CD4-positive, alpha-beta T cell treated with Interleukin-12 subunit alpha and Interleukin-12 subunit beta, for 1 hour (primary cell): ENCODE data around the gene FERMT3.
A peak's percentile ranks its signal among the peaks of the same experiment; 100 is the strongest.

Experiments used
- DNase-seq: peaks from one replicate; pipeline ENCODE4 v3.0.0-alpha.2; 2020

FERMT3 gene

DNA sequence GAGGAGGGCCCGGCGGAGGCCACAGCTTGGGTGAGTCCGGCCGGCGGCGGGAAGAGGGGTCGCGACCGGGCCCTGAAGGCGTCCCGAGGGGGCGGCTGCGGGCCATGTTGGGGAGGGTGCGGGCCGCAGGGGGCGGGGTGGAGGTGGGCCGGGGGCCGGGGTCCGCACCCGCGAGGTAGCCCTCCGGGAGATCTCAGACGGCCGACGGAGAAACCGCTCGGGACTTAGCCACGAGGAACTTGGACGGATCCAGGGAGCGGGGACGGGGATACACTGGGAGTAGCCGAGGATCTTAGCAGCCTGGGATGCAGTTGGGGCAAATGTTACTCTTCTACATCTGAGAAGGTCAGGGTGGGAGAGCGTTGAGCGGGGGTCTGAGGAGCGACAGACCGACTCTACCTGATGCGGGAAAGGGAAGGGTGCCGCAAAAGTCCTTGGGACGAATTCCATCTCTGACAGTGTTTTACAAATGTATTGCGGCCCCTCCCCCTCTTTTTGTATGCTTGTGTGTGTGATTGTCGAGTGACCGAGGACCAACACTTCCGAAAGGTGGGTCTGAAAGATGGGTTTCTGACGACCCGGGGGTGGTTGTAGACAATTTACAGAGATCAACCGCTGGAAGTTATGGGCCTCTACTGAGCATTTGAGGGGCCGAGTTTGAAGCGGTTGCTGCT is 19.9 kb upstream of the FERMT3 start:
- DNase-seq, result peak; percentile 51

DNA sequence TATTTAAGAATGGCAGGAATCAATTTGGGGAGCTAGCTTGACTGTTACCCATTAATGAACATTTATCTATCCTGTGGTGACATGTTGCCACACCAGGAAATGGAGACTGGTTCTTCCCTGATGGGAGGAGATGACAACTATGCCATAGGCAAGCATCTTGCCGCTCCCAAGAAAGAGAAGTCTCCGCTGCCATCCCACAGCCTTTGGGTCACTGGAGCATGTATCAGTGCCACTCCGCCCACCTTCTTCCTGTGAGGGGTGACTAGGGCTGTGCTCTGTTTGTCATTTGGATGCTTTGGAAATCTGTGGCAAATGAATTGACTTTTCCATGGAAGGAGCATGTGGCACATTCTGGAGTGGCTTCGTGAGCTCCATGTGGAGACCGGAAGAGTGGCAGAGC is 14.1 kb upstream of the FERMT3 start:
- no peak for DNase-seq

DNA sequence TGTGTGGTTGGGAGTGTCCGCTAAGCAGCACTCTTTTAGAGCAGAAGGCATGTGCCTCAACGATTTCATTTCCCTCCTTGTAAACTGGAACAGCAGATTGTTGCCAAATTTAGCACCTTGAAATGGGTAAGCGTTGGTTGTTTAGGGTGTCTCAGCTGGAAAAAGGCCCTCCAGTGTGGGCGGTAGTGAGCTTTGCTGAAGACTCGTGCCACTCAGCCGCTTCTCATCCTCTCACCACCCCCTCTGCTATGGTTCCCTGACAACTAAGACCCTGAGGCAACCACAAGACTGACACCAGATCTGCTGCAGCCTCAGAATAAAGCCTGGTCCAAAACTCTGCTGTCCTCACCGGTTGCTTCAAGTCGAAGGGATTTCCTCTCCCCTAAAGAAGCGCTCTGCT is 9.9 kb upstream of the FERMT3 start:
- no peak for DNase-seq

DNA sequence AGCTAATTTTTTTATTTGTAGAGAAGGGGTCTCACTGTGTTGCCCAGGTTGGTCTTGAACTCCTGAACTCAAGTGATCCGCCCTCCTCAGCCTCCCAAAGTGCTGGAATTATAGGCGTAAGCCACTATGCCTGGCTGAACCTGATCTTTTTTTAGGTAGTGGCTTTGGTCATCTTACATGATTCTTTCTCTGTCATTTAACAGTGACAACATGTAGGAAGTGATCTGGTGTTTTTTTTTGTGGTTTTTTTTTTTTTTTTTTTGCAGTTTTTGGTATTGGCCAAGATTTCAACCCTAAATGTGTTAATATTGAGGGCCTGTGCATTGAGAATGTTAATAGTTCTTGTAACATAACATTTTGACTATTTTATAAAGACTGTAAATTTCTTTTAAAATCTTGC is 8.0 kb upstream of the FERMT3 start:
- no peak for DNase-seq

DNA sequence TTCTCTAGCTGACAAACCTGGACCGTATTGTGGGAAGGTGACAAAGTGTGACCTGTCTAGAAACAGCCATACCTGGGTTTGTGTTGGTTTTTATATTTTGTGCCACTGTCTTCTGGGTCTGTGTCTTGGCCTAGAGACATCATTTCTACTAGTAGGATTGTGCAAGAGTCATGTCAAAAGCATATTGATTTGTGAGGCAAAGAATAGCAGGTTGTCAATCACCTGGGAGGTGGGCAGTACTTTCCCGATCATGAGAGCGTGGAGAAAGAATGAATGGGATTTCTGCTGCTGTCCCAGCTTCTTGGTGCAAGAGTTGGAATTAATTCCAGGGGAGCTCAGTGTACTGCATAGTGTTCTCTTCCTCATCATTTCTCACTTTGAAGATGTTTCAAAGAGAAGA is 5.0 kb upstream of the FERMT3 start:
- no peak for DNase-seq

DNA sequence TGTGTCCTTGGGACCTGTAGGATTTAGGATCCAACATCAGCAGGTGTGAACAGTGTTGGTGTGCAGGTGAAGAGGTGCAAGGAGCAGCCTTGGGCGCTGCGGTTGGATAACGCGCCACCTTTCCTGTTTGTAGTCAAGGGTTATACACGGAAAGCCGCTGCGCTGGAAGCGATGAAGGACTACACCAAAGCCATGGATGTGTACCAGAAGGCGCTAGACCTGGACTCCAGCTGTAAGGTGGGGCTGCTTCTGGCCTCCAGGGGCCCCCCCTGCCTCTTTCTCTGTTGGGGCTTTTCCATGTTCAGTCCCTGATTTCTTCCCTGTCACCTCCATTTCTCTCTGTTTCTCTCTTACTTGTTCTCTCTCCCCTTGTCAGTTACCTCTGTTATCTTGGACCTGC is 3.5 kb upstream of the FERMT3 start:
- no peak for DNase-seq

DNA sequence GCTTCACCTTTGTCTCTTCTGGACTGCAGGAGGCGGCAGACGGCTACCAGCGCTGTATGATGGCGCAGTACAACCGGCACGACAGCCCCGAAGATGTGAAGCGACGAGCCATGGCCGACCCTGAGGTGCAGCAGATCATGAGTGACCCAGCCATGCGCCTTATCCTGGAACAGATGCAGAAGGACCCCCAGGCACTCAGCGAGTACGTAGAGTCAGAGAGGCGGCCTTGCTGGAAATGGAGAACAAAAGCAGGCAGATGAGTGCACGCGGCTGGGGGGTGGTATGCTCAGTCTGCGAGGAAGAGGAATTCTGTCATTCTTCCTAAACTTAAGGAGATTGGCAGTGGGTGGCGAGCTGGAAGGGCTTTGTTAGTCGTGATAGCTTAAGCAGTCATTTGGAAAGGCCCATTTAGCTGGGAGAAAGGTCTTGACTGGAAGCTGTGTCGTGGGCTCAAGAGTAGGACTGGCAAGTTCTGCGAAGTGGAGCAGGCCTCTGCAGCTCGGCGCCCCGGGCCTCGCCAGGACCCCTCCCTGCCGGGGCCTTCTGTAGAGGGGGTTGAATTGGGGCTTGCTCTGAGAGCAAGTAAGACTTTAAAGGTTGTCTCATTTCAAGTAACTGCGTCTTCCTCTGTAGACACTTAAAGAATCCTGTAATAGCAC is 3.0 kb upstream of the FERMT3 start:
- DNase-seq, result no peak

DNA sequence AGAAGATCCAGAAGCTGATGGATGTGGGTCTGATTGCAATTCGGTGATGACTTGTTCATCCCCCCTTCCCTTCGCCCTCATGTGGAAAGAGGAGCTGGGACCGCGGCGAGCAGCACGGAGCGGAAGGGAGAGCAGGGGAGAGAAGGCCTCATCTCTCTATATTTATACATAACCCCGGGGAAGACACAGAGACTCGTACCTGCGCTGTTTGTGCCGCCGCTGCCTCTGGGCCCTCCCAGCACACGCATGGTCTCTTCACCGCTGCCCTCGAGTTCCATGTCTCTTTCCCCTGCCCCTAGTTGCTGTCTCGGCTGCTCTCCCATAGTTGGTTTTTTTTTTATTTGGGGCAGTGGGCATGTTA is 2.5 kb upstream of the FERMT3 start:
- DNase-seq, result no peak

DNA sequence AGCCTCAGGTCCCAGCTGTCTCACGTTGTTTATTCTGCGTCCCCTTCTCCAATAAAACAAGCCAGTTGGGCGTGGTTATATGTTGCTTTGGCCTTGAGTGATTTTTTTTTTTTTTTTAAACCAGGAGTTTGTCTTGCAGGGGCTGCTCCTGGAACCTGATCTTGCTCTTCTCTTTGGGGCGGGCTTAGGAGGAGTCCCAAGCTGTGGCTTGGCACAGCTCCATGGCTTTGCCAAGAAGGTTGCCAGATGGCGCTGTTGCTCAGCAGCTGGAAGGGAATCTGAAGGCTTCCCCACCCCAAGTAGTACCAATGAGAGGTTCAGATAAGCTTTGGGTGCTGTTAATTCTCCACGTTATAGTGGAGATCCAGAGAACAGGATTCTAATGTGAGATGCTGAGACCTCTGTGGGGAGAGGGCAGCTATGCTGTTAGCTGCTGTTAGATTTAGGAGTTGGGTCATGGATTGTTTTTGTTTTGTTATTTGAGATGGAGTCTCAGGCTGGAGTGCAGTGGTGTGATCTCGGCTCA is 2.0 kb upstream of the FERMT3 start:
- DNase-seq, result peak; percentile 89

DNA sequence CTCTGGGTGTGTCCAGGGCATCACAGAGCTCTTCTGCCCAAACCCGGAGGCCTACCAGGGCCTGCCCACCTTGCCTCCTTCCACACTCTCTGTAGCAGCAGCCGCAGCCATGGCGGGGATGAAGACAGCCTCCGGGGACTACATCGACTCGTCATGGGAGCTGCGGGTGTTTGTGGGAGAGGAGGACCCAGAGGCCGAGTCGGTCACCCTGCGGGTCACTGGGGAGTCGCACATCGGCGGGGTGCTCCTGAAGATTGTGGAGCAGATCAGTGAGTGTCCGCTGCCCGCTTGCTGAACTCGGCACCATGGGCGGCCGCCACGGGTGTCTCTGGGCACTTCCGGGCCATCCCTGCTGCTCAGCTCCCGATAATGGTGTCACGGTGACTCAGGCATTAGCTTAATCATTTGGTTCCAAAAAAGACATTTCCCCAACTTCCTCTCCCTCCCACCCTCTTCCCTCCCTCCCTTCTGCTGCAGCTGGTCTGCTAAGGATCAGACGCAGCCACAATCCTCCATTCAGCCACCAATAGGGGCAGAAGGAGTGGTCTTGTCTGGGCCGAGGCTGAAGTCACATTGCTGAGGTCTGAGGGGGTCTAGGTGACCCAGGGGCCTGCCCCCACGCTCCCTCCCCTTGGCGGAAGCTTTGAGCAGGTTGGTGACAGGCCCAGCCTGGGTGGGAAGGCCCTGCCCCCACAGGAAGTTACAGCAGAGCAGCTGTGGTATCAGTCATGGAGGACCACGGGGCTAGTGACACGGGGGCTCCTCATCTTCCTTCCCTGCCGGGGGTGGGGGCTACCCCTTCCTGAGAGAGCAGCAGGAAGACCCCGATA is 950 bp downstream of the FERMT3 start:
- DNase-seq, result peak; percentile 77

DNA sequence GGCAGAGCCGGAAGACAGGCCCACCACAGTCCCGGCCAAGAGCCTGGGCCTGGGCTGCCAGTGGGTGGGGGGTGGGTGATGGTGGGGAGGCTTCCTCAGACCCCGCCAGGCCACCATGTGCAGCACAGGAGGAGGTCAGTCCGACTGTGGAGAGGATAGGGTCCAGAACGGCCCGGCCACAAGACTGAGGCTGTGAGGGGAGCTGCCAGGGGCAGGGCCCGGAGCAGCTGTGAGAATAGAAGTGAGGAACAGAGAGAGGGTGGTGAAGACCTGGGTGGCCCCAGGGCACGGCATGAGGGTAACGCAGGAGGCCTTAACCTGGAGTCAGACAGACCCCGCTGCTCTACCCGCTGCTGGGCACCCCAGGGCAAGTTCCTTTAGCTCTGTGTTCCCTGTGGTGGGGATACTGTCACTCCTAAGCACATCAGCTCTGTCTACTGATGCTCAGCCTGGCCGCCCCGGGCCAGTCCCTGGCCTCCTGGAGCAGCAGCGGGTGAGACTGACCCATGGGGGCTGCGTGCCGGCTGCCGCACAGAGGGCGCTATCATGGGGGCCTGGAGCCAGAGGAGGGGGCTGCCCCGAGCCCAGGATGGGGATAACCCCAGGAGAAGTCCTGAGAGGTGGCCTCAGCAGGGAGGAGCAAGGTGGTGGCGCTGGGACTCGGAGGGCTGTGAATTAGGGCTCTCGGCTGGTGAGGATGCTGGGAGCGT is 1.7 kb downstream of the FERMT3 start:
- DNase-seq, result no peak

DNA sequence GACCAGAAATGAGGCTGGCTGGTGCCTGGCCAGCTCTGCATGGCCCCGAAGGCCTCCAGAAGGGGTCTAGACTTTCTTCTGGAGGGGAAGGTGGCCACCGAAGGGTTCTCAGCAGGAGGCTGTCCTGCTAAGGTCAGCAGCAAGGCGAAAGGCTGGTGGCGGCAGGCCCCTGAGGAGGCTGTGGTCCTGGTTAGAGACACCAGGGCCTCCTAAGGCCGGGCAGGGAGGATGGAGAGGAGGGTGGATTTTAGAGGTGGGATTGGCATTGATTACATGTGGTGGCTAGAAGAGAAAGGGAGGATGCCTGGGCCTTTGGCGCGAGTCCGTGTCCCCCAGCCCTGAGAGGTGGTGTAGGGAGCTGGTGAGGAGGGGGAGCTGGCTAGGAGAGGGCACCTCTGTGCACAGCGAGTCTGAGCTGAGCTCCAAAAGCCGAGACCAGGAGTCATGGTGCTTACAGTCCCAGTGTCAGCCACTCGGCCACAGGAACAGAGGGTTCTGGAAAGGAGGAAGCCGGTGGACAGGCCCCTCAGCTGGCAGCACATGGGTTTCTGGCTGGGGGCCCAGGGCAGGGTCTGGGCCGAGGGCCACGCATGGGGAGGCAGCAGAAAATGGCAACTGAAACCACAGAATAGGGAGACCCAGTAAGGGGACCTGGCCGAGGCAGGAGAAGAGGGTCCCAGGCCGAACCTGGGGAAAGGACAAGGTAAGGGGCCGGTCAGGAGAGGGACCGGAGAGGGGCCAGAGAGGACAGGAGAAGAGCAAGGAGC is 2.5 kb downstream of the FERMT3 start:
- no peak for DNase-seq

DNA sequence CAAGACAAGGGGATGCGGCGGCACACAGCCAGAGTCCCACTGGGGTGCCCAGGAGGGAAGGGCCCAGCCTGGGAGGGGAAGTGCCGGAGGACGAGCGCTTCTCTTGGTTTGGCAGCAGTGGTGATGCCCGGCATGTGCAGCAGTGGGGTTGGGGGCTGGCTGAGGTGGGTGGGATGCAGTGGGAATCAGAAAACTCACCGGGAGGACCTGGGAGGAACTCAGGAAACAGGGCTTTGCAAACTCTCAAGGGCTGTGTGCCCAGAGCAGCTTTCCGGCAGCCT is 3.0 kb downstream of the FERMT3 start:
- no peak for DNase-seq

DNA sequence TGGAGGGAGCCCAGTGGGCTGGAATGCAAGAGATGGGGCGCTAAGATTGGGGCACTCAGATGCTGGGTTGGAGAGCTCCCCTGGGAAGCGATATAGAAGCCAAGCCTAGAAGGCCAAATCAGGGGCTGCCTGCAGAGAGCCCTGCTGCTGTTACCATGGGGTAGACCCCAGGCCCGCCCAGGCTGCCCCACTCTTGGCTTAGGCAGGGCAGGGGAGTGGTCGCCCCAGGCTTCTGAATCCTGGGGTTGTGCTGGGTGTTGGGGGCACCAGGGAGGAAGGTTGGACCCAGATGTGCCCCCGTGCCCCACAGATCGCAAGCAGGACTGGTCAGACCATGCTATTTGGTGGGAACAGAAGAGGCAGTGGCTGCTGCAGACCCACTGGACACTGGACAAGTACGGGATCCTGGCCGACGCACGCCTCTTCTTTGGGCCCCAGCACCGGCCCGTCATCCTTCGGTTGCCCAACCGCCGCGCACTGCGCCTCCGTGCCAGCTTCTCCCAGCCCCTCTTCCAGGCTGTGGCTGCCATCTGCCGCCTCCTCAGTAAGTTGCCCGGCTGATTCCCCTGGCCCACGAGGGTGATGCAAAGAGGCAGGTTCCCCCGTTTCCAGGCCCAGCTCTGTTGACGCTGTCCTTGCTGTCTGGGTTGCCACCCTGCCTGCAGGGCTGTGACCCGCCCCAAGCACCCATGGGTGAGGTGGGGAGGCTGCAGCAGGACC is 3.9 kb downstream of the FERMT3 start:
- DNase-seq, result no peak

DNA sequence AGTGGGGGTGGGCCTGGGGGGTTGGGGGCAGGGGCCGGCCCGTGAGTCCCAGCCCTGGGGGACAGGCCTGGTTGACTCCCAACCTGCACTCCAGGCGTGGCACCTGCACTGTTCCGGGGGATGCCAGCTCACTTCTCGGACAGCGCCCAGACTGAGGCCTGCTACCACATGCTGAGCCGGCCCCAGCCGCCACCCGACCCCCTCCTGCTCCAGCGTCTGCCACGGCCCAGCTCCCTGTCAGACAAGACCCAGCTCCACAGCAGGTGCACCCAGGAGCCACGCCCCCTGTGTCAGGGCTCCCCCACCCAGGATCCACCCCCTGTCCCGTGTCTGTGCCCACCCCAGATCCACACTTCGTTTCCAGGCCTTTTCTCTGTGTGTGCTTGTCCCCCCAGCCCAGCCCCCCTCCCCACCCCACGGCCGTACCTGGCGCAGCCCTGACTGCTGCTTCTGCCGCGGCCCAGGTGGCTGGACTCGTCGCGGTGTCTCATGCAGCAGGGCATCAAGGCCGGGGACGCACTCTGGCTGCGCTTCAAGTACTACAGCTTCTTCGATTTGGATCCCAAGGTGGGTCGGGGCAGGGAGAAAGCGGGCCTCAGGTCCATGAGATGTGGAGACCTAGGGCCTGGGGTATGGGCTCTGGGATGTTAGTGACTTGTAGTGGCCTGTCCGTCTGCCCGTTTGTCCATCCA is 4.8 kb downstream of the FERMT3 start:
- no peak for DNase-seq

DNA sequence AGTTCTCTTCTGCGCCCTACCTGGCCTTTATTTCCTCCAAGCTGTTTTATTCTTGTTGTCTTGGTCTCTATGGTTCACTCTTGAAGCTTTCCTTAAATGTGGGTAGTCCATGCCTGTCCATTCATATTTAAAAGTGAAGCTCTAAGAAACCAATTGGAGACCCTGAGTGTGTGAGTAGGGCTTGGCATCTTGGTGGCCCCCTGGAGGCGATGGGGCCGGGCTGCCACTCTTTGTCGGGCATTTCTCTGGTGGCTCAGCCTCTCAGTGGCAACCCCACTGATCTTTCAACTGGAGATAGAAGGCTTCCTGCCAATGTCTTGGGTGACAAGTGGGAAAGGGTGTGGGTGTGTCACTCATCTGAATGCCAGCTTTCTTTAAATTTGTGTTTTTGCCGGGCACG is 10.4 kb downstream of the FERMT3 start:
- no peak for DNase-seq

DNA sequence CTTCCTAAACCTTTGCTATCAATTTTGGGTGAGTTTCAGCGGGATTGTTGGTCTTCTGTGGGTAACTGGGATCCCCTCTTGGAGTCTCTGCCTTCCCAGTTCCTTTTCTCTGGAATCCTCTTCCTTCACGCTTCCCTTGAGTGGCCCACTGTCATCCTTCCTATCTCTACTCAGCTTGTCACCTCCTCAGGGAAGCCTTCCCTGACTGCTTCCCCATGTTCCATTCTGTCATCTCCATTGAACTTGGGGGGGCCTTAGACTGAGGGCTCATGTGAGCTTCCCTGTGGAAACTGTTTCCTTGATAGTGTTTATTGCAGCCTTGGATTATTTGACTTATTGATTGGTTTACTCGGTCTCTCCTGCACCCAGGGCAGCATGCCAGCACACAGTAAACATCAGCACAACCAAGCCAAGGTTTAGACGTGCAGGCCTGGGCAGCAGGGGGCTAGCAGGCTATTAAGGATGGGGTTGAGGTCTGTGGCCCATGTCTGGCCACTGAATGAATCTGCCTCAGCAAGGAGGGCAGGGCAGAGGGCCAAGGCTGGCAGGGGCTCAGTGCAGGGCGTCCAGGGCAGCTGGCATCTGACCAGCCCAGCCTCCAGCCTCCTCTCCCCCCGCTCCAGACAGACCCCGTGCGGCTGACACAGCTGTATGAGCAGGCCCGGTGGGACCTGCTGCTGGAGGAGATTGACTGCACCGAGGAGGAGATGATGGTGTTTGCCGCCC is 12.3 kb downstream of the FERMT3 start:
- no peak for DNase-seq

DNA sequence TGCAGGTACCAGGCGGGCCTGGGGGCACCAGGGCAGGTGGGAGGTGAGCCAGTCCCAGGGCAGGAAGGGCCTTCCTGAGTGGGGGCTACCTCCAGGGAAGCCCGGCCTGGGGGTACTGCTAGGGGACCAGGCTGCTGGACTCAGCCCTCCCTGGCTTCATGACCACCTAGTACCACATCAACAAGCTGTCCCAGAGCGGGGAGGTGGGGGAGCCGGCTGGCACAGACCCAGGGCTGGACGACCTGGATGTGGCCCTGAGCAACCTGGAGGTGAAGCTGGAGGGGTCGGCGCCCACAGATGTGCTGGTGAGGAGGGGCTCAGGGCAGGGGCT is 12.8 kb downstream of the FERMT3 start:
- no peak for DNase-seq

DNA sequence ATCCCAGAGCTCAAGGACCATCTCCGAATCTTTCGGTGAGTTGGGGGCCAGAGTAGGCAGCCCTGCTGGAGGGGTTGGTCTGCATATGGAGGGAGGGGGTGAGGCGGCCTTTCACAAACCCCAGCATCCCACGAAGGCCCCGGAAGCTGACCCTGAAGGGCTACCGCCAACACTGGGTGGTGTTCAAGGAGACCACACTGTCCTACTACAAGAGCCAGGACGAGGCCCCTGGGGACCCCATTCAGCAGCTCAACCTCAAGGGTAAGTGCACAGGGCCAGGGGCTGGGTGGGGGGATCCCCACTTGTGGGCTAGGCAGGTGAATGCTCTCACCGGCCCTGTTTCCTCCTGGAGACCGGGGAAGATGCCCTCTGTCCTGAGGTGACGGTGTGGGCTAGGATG is 13.2 kb downstream of the FERMT3 start:
- DNase-seq, result no peak

DNA sequence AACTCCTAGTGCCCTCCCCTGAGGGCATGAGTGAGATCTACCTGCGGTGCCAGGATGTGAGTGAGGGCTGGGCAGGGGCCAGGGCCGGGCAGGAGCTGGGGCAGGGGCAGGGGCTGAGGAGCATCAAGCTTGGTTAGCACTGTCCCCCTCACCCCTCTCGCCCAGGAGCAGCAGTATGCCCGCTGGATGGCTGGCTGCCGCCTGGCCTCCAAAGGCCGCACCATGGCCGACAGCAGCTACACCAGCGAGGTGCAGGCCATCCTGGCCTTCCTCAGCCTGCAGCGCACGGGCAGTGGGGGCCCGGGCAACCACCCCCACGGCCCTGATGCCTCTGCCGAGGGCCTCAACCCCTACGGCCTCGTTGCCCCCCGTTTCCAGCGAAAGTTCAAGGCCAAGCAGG is 13.8 kb downstream of the FERMT3 start:
- no peak for DNase-seq

DNA sequence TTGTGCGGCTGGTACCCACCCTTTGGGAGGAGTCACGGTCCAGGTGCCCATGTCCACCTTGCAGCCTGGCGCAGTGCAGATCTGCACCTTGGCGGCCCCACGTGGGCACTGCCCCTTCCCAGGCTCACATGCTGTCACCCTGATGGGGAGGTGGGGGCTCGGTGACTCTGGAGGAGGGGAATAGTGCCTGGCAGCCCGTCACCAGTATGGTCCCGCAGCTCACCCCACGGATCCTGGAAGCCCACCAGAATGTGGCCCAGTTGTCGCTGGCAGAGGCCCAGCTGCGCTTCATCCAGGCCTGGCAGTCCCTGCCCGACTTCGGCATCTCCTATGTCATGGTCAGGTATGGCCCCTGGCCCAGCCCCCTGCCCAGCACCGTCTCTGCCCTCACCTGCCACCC is 14.3 kb downstream of the FERMT3 start:
- no peak for DNase-seq
